SH-SY5Y (cell line): Measurements from ENCODE around the gene OTUD3.

Experiments
- GATA2 ChIP-seq: IDR thresholded peaks from 2 replicates; pipeline ENCODE4 v1.6.1; 2011; ENCODE audit warnings: mild to moderate bottlenecking, low read depth, low read length
- GATA3 ChIP-seq: IDR thresholded peaks from 2 replicates; pipeline ENCODE4 v1.6.1; 2011; ENCODE audit warnings: low read depth, mild to moderate bottlenecking, low read length, moderate library complexity

DNA sequence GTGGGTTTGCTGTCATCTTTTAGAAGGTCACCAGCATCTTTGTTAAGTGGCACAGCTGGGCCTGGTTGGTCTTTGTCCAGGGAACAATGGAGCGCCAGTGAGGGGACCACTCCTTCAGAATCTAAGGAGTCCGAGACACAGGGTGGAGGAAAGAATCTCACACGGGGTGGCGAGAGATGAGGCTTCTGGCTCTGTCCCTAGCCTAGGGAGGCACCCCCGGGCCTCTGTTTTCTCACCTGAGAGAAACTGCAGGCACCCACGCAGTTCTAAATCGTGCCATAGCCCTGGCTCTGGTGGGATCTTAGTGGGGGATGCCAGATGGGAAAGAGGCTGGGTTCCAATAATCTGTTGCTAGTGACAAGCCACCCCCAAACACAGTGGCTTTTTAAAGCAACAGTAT is 52.1 kb downstream of the OTUD3 start:
- TF ChIP-seq GATA2 = no peak
- TF ChIP-seq GATA3 = no peak
